ENCODE results near the gene FAM149A.

DNA sequence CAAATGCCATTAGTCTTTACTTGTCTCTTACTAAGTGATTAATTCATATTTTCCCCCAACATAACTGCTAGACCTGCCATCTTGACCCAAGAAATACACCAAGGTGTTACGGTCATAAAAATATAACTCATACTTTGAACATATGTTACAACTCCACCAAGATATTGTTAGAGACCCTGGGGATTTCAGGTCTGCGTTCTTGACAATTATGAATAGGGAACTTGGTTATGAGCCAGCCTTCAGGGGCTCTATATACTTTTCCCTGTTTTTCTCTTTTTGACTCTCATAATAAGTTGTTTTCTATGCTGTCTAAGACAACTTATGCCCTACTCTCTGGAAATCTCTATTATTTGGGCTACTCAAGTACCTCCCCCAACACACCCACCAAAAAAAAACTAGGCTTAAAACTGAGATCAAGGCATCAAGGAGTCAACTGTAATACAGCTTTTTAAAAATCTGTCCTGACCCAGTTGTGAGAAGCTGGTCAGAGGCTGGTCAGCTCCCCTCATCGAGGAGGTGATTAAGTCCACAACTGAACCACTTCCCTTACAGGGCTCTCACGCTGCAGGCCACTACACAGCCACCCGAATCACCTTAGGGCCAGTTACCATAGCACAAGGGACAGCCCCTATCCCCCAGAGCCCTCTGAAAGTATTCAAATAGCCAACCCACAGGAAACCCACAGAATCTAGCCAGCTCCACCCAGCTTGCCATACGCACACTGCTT lies 46.1 kb upstream of the FAM149A start:
- TF ChIP-seq, protein P1, sequence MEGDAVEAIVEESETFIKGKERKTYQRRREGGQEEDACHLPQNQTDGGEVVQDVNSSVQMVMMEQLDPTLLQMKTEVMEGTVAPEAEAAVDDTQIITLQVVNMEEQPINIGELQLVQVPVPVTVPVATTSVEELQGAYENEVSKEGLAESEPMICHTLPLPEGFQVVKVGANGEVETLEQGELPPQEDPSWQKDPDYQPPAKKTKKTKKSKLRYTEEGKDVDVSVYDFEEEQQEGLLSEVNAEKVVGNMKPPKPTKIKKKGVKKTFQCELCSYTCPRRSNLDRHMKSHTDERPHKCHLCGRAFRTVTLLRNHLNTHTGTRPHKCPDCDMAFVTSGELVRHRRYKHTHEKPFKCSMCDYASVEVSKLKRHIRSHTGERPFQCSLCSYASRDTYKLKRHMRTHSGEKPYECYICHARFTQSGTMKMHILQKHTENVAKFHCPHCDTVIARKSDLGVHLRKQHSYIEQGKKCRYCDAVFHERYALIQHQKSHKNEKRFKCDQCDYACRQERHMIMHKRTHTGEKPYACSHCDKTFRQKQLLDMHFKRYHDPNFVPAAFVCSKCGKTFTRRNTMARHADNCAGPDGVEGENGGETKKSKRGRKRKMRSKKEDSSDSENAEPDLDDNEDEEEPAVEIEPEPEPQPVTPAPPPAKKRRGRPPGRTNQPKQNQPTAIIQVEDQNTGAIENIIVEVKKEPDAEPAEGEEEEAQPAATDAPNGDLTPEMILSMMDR (conservative IDR thresholded peaks at IDR 0.05 in 1 of 2, IDR thresholded peaks at IDR 0.05 in 1 of 2; ENCODE audit: low read depth in 1 of 2, low read length in 2 of 2): no peak
- no peak for TF ChIP-seq EZH2 (IDR thresholded peaks at IDR 0.05; ENCODE audit: low read length, missing control alignments)
